Endothelial cell of umbilical vein (primary cell): ENCODE results near the gene S100A4.

Experiments used
- CTCF ChIP-seq, 2 donors: IDR thresholded peaks; 1 replicate in 1 of 2; 2 replicates in 1 of 2; pipeline ENCODE4 v1.5.1; 2011; ENCODE audit warnings: low read length in 2 of 2, mild to moderate bottlenecking in 2 of 2, moderate library complexity in 2 of 2, control low read depth in 1 of 2, inconsistent platforms in 1 of 2, low read depth in 1 of 2; ENCODE audit not compliant: insufficient read depth in 1 of 2; ENCODE audit errors: extremely low read depth in 1 of 2
- EZH2 ChIP-seq: IDR thresholded peaks from 2 replicates; pipeline ENCODE4 v1.6.1; 2012; ENCODE audit warnings: borderline replicate concordance, low read depth, mild to moderate bottlenecking, moderate library complexity, low read length, inconsistent platforms; ENCODE audit not compliant: severe bottlenecking
- MAX ChIP-seq: IDR thresholded peaks from 2 replicates; pipeline ENCODE4 v1.6.1; 2011; ENCODE audit not compliant: insufficient read depth, insufficient read length
- POLR2A ChIP-seq: IDR thresholded peaks from 2 replicates; pipeline ENCODE4 v1.6.1; 2012; ENCODE audit warnings: low read depth, mild to moderate bottlenecking, control low read depth, low read length

- TF ChIP-seq CTCF (IDR thresholded peaks at IDR 0.05; ENCODE audit: extremely low read depth in 1 of 2, insufficient read depth in 1 of 2, low read depth in 1 of 2, low read length in 2 of 2) (no peak), POLR2A (no peak), EZH2 (no peak), MAX (no peak)
Measured at GRCh38 chr1:153543736-153544135, 1.9 kb downstream of the S100A4 start.
